Caco-2 (cell line): Measurements from ENCODE around the gene UBASH3B. TPM values are rescaled to one million over a fixed set of nuclear protein-coding genes. Genes with fewer than 3 reads are reported as not detected.

Source experiments
- BruUV-seq: library from RNA; stranded (reverse); fragments of 400-500 nt; replicated peaks from 2 replicates; lab custom pipeline; 2021; lab: Mats Ljungman, UMichigan
- CTCF ChIA-PET: fragments of 300-600 bp; sonication (Branson Sonifier 250); formaldehyde crosslinking; loops from one replicate; lab custom pipeline; 2022; ENCODE audit warnings: antibody characterized with exemption; lab: Charles Lee
- POLR2A ChIA-PET: fragments of 300-600 bp; sonication (Branson Sonifier 250); formaldehyde crosslinking; loops from one replicate; lab custom pipeline; 2022; ENCODE audit warnings: antibody characterized with exemption; lab: Charles Lee
- DNase-seq, 2 experiments: peaks; one replicate each; pipeline versions ENCODE4 v3.0.0 to v3.0.0-alpha.2; 2020 to 2022
- H3K27me3 ChIP-seq: replicated peaks from 2 replicates; pipeline ENCODE4 v1.6.0; 2011; ENCODE audit warnings: low read length; ENCODE audit not compliant: control insufficient read depth, insufficient read depth
- H3K36me3 ChIP-seq: 2 replicates; pipeline ENCODE4 v1.5.1; 2011; ENCODE audit warnings: low read length; ENCODE audit not compliant: control insufficient read depth, insufficient read depth
- H3K4me1 ChIP-seq: fragments of 250-450 bp; sonication (Bioruptor Pico); 2 replicates; pipeline ENCODE4 v1.5.1; 2020; ENCODE audit warnings: mild to moderate bottlenecking
- H3K4me3 ChIP-seq: 2 replicates; pipeline ENCODE4 v1.5.1; 2011; ENCODE audit warnings: low read depth, mild to moderate bottlenecking, control low read depth, low read length
- H3K9me3 ChIP-seq: fragments of 250-450 bp; sonication (Bioruptor Pico); 2 replicates; pipeline ENCODE4 v1.5.1; 2020; ENCODE audit warnings: mild to moderate bottlenecking, moderate library complexity
- H3K27ac Mint-ChIP-seq: one replicate; pipeline ENCODE4 v1.8.0; 2022; ENCODE audit warnings: mixed read lengths; ENCODE audit not compliant: unreplicated experiment
- H3K27me3 Mint-ChIP-seq: one replicate; pipeline ENCODE4 v1.8.0; 2022; ENCODE audit warnings: mixed read lengths; ENCODE audit not compliant: insufficient read depth, unreplicated experiment
- H3K36me3 Mint-ChIP-seq: one replicate; pipeline ENCODE4 v1.8.0; 2022; ENCODE audit warnings: mild to moderate bottlenecking, mixed read lengths; ENCODE audit not compliant: insufficient read depth, unreplicated experiment
- H3K4me1 Mint-ChIP-seq: one replicate; pipeline ENCODE4 v1.8.0; 2022; ENCODE audit warnings: low read depth, mixed read lengths; ENCODE audit not compliant: unreplicated experiment
- H3K4me3 Mint-ChIP-seq: one replicate; pipeline ENCODE4 v1.8.0; 2022; ENCODE audit warnings: mild to moderate bottlenecking, moderate library complexity, mixed read lengths; ENCODE audit not compliant: unreplicated experiment
- H3K9me3 Mint-ChIP-seq: one replicate; pipeline ENCODE4 v1.8.0; 2022; ENCODE audit warnings: mixed read lengths; ENCODE audit not compliant: unreplicated experiment
- CTCF ChIP-seq, 2 experiments: fragments of 200-600 bp in 1 of 2; IDR thresholded peaks; 1 replicate in 1 of 2; 2 replicates in 1 of 2; pipeline versions ENCODE4 v1.5.1 to v1.8.0; 2011 to 2022; ENCODE audit warnings: antibody characterized with exemption in 1 of 2, control low read depth in 1 of 2, inconsistent platforms in 1 of 2, low read depth in 1 of 2, low read length in 1 of 2, mild to moderate bottlenecking in 1 of 2, moderate library complexity in 1 of 2; ENCODE audit not compliant: insufficient read depth in 1 of 2, severe bottlenecking in 1 of 2, unreplicated experiment in 1 of 2
- intact Hi-C: fragments of 100-400 bp; cut with micrococcal nuclease; formaldehyde crosslinking; loops from one replicate; pipeline ENCODE4 v1.10.0; 2022; ENCODE audit not compliant: unreplicated experiment
- total RNA-seq: library from RNA; stranded (reverse); gene quantifications from 2 replicates; pipeline ENCODE4 v1.2.3, GENCODE V29; 2022

Gene UBASH3B
- total RNA-seq, 1 experiment from 2014 or later: 21.5 TPM

GRCh38 chr11:122691549-122692150, 36.1 kb downstream of the UBASH3B start:
- H3K36me3 Mint-ChIP-seq: no peaks in the 10 kb centered on the region
- no peak overlapping the region for H3K4me3 Mint-ChIP-seq
- no peaks in the 10 kb centered on the region for H3K27me3 Mint-ChIP-seq
- no peaks in the 10 kb centered on the region for H3K36me3 ChIP-seq
- no peak for TF ChIP-seq CTCF (IDR thresholded peaks at IDR 0.05; ENCODE audit: insufficient read depth in 1 of 2, low read depth in 1 of 2, low read length in 1 of 2, severe bottlenecking in 1 of 2, unreplicated experiment in 1 of 2)
- no peaks in the 10 kb centered on the region for H3K9me3 Mint-ChIP-seq
- H3K4me1 ChIP-seq: peaks cover 11% of the 10 kb centered on the region; the same call in 1 of the 2 replicates
- CTCF ChIA-PET: no interaction called here
- H3K27me3 ChIP-seq: no peaks in the 10 kb centered on the region
- intact Hi-C loops: loop anchor here (2.0 kb wide), 1 partner anchor 15 kb away; no protein-coding TSS in a partner anchor
- POLR2A ChIA-PET: no interaction called here
- H3K4me1 Mint-ChIP-seq: peaks cover 10% of the 10 kb centered on the region
- no TSS peak for BruUV-seq
- H3K4me3 ChIP-seq: no peak overlapping the region
- H3K9me3 ChIP-seq: no peaks in the 10 kb centered on the region
- no peak overlapping the region for H3K27ac Mint-ChIP-seq
- no peak for DNase-seq

- no peak overlapping the region for H3K4me3 Mint-ChIP-seq
- Histone ChIP-seq H3K27me3 (no peaks in the 10 kb centered on the region), H3K36me3 (no peaks in the 10 kb centered on the region), H3K9me3 (no peaks in the 10 kb centered on the region), H3K4me1 (peaks cover 11% of the 10 kb centered on the region; the same call in 1 of the 2 replicates), H3K4me3 (no peak overlapping the region)
- no TSS peak for BruUV-seq
- intact Hi-C loops: loop anchor here (2.0 kb wide), 1 partner anchor 14 kb away; no protein-coding TSS in a partner anchor
- no peaks in the 10 kb centered on the region for H3K9me3 Mint-ChIP-seq
- CTCF ChIA-PET: no interaction called here
- peaks cover 10% of the 10 kb centered on the region for H3K4me1 Mint-ChIP-seq
- POLR2A ChIA-PET: no interaction called here
- DNase-seq: no peak
- no peaks in the 10 kb centered on the region for H3K36me3 Mint-ChIP-seq
- H3K27ac Mint-ChIP-seq: no peak overlapping the region
- no peak for TF ChIP-seq CTCF (IDR thresholded peaks at IDR 0.05; ENCODE audit: insufficient read depth in 1 of 2, low read depth in 1 of 2, low read length in 1 of 2, severe bottlenecking in 1 of 2, unreplicated experiment in 1 of 2)
- H3K27me3 Mint-ChIP-seq: no peaks in the 10 kb centered on the region
Measured at GRCh38 chr11:122692444-122692843, 36.9 kb downstream of the UBASH3B start.

GRCh38 chr11:122695076-122695615, 39.6 kb downstream of the UBASH3B start:
- Histone ChIP-seq H3K9me3 (no peaks in the 10 kb centered on the region), H3K27me3 (no peaks in the 10 kb centered on the region), H3K36me3 (no peaks in the 10 kb centered on the region), H3K4me3 (no peak overlapping the region), H3K4me1 (peaks cover 11% of the 10 kb centered on the region; the same call in 1 of the 2 replicates)
- H3K4me3 Mint-ChIP-seq: no peak overlapping the region
- H3K4me1 Mint-ChIP-seq: peaks cover 10% of the 10 kb centered on the region
- H3K27ac Mint-ChIP-seq: no peak overlapping the region
- TF ChIP-seq CTCF (IDR thresholded peaks at IDR 0.05; ENCODE audit: insufficient read depth in 1 of 2, low read depth in 1 of 2, low read length in 1 of 2, severe bottlenecking in 1 of 2, unreplicated experiment in 1 of 2): no peak
- DNase-seq: no peak
- no peaks in the 10 kb centered on the region for H3K27me3 Mint-ChIP-seq
- H3K9me3 Mint-ChIP-seq: no peaks in the 10 kb centered on the region
- intact Hi-C loops: no loop called here
- BruUV-seq: no TSS peak
- H3K36me3 Mint-ChIP-seq: no peaks in the 10 kb centered on the region
- CTCF ChIA-PET: interaction anchor here (0.8 kb wide), 1 partner anchor 21 kb away, joined by 4 read pairs; no protein-coding TSS in a partner anchor
- POLR2A ChIA-PET: no interaction called here
